ENCODE data around the gene CLEC18A. TPM values are rescaled to one million over a fixed set of nuclear protein-coding genes. Genes with fewer than 3 reads are reported as not detected.
"Not testable (repeated sequence)": the region's sequence is repeated elsewhere in the genome, so short reads cannot be mapped to it uniquely, and the experiment has no call there.

The CLEC18A gene
- total RNA-seq (1 to 10 TPM; 1.2 to 1.3 TPM), polyA plus RNA-seq (under 1 TPM in 2 of 3 donors, not detected in 1; 0.08 to 0.42 TPM), total RNA-seq (0.17 to 1.3 (median 0.75) reads per million in 6 experiments)

DNA sequence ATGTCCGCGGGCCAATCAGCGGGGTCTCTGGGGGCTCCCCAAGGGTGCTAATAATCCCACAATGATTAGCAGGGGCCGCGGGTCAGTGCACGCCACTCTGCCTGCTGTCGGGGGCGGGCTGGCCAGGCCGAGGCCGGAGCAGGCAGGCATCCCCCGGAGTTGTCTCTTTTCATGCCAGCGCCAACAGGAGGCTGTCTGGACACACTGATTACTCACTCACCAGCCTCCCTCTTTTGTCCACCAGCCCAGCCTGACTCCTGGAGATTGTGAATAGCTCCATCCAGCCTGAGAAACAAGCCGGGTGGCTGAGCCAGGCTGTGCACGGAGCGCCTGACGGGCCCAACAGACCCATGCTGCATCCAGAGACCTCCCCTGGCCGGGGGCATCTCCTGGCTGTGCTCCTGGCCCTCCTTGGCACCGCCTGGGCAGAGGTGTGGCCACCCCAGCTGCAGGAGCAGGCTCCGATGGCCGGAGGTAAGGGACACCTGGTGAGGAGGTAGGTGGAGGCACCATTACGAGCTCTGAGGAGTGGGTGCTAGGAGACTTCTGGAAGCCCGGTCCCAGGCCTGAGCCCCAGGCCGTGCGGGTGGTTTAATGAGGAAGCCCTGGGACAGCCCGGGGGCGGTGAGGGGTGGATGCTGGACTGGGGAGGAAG lies at the start of gene CLEC18A:
Gene CLEC18A (plus strand): TSS at position 318 of the 655 bp plus-strand sequence. CDS start 33 bp downstream, at position 351.
- POLR2A ChIA-PET, H3K27me3 Mint-ChIP-seq, DNase-seq, H3K36me3 Mint-ChIP-seq, H3K4me1 Mint-ChIP-seq, ATAC-seq, H3K4me3 Mint-ChIP-seq, H3K9me3 Mint-ChIP-seq, H3K27ac Mint-ChIP-seq: not testable (repeated sequence)

DNA sequence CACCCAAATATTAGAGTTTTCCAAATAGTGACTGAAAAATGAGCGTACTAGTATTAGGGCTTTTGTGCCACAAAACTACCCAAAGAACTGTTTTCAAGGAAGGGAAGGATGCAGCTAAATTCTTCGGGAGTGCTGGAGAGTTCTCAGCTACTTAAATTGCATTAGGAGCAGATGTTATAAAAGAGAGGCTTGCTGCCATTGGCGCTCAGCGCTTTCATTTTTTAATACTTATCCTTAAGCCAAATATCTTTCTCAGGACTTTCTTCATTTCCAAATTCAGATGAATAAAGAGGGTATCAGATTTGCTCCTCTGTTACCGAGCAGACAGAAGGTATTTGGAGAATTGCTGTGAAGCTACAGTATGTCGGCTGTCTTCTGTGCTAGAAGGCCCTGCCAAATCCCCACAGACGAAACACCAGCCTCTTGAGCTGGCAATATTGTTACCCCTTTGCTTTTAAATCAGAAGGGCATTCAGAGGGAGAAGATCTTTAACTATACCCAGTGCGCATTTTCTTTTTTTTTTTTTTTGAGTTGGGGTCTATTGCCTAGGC lies 47.2 kb upstream of the CLEC18A start:
- no peak for ATAC-seq

DNA sequence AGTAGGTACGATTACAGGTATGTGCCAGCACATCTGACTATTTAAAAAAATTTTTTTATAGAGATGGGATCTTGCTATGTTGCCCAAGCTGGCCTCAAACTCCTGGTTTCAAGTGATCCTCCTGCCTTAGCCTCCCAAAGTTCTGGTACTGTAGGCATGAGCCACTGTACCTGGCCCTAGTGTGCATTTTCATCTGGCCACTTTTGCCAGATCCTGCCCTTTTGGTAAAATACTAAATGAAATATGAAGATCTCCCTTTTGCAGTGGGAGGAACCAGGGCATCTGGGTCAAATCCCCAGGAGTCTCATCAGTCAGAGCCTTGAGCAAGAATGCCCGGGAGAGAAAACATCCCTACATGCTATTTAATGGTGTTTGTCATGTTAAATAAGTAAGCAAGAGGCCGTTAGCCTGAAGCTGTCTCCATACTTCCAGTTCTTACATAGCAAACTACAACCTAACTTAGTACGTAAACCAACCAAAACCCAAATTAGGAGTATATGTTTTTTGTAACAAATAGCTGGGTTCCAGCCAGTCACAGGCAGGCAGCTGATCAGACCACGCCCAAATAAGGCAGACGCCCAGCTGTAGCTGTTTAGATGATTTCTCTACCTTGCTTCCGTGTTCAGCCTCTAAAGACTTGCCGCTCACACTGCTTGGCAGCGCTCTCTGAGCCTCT lies 46.5 kb upstream of the CLEC18A start:
- H3K36me3 Mint-ChIP-seq, result peaks cover 0 to 66% (median 25%) of the 10 kb centered on the region in 3 donors

More for the DNA sequence above, 47.2 kb upstream of the CLEC18A start:
- Mint-ChIP-seq H3K27me3 (no peaks in the 10 kb centered on the region), H3K36me3 (peaks cover 0 to 60% (median 21%) of the 10 kb centered on the region in 3 donors), H3K4me3 (no peak overlapping the region), H3K4me1 (peaks cover 0 to 2% (median 0%) of the 10 kb centered on the region in 4 donors), H3K9me3 (no peaks in the 10 kb centered on the region), H3K27ac (peak overlapping the region in 1 of 10 donors; percentile 43)
- no peak for DNase-seq
- POLR2A ChIA-PET, result no interaction called here

DNA sequence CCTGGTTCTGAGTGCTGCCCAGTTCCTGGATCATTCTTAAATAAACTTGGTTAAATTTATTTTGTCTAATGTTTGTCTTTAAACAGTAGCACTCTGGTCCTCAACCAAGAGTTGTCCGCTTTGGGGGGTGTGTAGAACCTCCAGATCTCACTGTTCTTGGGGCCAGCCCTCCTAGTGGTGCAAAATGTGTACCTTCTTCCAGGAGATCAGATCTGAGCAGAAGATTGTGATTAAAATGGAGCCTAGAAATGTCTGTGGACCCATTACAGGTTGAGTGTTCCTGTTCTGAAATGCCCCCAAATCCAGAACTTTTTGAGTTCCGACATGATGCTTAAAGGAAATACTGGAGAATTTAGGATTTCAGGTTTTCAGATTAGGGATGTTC lies 46.0 kb upstream of the CLEC18A start:
- POLR2A ChIA-PET, result no interaction called here
- no peak for DNase-seq
- H3K27ac Mint-ChIP-seq, result peak overlapping the region in 1 of 10 donors; percentile 17
- peaks cover 0 to 2% (median 0%) of the 10 kb centered on the region in 4 donors for H3K4me1 Mint-ChIP-seq
- H3K4me3 Mint-ChIP-seq, result no peak overlapping the region
- no peak for ATAC-seq
- H3K27me3 Mint-ChIP-seq, result no peaks in the 10 kb centered on the region
- H3K9me3 Mint-ChIP-seq, result no peaks in the 10 kb centered on the region
- peaks cover 5 to 67% (median 28%) of the 10 kb centered on the region in 3 donors for H3K36me3 Mint-ChIP-seq

More for the DNA sequence above, 46.5 kb upstream of the CLEC18A start:
- Mint-ChIP-seq H3K27ac (peak overlapping the region in 2 of 10 donors; percentile 17 to 65), H3K4me1 (peaks cover 0 to 2% (median 0%) of the 10 kb centered on the region in 4 donors), H3K9me3 (no peaks in the 10 kb centered on the region), H3K27me3 (no peaks in the 10 kb centered on the region), H3K4me3 (no peak overlapping the region)
- DNase-seq (no peak), ATAC-seq (no peak)
- POLR2A ChIA-PET, result no interaction called here

DNA sequence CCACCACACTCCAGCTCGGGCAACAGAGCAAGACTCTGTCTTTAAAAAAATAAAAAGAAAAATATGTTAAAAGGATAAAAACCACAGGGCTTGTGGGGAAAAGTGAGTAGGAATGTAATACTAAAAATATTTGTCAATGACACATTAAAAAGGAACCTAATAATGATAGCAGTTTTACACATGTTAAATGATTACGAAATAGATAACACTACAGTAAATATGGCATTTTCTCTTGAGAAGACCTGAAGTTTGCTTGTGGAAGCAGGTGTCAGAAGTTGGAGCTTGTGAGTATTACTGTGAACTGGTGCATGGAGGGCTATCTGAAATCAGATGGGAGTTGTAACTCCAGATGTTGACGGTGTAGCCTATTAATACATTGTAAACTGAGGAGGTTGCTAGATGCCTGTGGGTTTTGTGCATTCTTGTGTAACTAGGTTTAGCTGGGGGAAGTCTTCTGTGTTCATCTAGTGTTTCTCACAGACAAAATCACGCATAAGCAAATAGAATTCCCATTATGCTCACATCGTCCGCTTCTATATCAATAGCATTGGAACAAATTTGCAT lies 44.2 kb upstream of the CLEC18A start:
- ATAC-seq (no peak), DNase-seq (no peak)
- POLR2A ChIA-PET, result no interaction called here
- peaks cover 0 to 1% (median 0%) of the 10 kb centered on the region in 4 donors for H3K4me1 Mint-ChIP-seq
- no peaks in the 10 kb centered on the region for H3K27me3 Mint-ChIP-seq
- no peaks in the 10 kb centered on the region for H3K9me3 Mint-ChIP-seq
- H3K27ac Mint-ChIP-seq, result no peak overlapping the region
- peaks cover 5 to 65% (median 29%) of the 10 kb centered on the region in 3 donors for H3K36me3 Mint-ChIP-seq
- no peak overlapping the region for H3K4me3 Mint-ChIP-seq

DNA sequence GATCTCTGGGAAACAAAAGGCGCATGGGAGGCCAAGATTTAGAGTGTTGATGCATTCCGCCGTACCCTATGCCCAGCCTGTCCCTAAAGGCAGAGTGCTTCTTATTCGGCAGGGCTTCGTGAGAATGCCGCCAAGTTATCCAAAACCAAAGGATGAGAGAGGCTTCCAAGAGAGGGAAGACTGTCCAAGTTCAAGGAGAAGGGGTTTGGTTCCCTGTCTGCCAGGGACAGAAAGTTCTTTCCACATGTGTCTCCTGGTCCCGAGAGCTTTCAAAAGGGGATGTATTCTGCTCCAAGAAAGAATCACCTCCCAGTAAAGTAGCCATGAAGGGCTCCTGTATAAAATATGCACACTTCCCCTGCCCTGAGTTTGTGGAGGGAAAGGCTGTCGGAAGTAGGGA lies 42.1 kb upstream of the CLEC18A start:
- no peaks in the 10 kb centered on the region for H3K9me3 Mint-ChIP-seq
- H3K27ac Mint-ChIP-seq, result peak overlapping the region in 1 of 10 donors; percentile 15
- peaks cover 5 to 58% (median 20%) of the 10 kb centered on the region in 3 donors for H3K36me3 Mint-ChIP-seq
- no peak overlapping the region for H3K4me3 Mint-ChIP-seq
- no peaks in the 10 kb centered on the region for H3K27me3 Mint-ChIP-seq
- POLR2A ChIA-PET, result no interaction called here
- no peak for DNase-seq
- no peak for ATAC-seq
- H3K4me1 Mint-ChIP-seq, result no peaks in the 10 kb centered on the region

DNA sequence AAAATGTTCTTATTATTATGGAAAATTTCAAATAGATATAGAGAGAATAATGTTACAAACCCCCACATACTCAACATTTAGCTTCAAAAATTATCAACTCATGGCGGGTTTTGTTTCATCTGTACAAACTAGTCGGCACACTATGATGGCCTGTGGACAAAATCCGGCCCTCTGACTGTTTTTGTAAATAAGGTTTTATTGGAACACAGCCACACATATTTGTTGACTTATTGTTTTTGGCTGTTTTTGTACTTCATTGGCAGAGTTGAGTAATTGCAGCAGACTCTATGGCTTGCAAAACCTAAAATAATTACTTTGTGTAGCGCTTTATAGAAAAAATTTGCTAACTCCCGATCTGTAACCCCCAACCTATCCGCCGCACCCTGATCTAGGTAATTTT lies 41.4 kb upstream of the CLEC18A start:
- Mint-ChIP-seq H3K9me3 (no peaks in the 10 kb centered on the region), H3K27me3 (no peaks in the 10 kb centered on the region), H3K4me1 (no peaks in the 10 kb centered on the region), H3K27ac (no peak overlapping the region), H3K36me3 (peaks cover 5 to 56% (median 19%) of the 10 kb centered on the region in 3 donors), H3K4me3 (no peak overlapping the region)
- POLR2A ChIA-PET, result no interaction called here
- DNase-seq, result no peak
- no peak for ATAC-seq

DNA sequence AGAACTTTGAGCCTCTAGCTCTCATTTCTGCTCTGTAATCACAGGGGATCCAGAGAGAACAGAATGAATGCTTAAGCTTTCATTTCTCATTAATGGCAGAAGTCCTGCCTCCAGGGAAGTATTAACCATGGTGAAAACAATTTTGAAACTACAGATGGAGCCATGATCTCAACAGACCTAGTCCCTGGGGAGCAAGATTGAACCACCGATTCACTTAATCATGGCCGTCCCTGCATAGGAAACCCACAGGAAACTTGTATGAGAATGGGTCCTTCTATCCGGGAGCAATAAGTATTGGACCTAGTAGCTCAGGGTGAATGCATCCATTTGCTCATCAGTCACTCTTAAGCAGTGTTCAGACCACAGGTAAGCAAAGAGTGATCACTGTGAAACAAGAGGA lies 40.2 kb upstream of the CLEC18A start:
- H3K36me3 Mint-ChIP-seq, result peaks cover 5 to 60% (median 19%) of the 10 kb centered on the region in 3 donors
- no peaks in the 10 kb centered on the region for H3K9me3 Mint-ChIP-seq
- DNase-seq, result no peak
- no peaks in the 10 kb centered on the region for H3K4me1 Mint-ChIP-seq
- H3K4me3 Mint-ChIP-seq, result no peak overlapping the region
- H3K27ac Mint-ChIP-seq, result peak overlapping the region in 1 of 10 donors; percentile 29
- POLR2A ChIA-PET, result no interaction called here
- no peaks in the 10 kb centered on the region for H3K27me3 Mint-ChIP-seq
- ATAC-seq, result no peak

DNA sequence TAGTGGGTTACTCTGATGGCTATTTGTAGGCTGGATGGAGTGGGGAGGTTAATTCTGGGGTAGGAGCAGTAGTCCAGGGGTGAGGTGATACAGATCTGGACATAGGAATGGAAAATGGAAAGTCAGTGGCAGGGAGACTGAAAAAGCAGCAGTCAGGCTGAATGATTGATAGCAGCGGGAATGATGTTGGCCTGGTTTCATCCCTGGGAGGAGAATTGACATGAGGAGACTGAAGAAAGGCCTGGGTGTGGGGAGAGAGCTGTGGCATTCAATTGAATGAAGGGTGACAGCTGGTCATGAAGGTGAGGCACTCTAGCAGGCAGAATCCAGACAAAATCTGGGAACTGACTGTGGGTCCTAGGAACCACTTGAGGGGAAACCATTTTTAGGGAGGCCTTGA lies 34.7 kb upstream of the CLEC18A start:
- POLR2A ChIA-PET, result no interaction called here
- H3K36me3 Mint-ChIP-seq, result peaks cover 0 to 48% (median 12%) of the 10 kb centered on the region in 3 donors
- H3K4me3 Mint-ChIP-seq, result no peak overlapping the region
- ATAC-seq, result no peak
- no peak for DNase-seq
- no peaks in the 10 kb centered on the region for H3K27me3 Mint-ChIP-seq
- H3K4me1 Mint-ChIP-seq, result peaks cover 0 to 2% (median 0%) of the 10 kb centered on the region in 4 donors
- H3K9me3 Mint-ChIP-seq, result no peaks in the 10 kb centered on the region
- peak overlapping the region in 1 of 10 donors; percentile 42 for H3K27ac Mint-ChIP-seq

DNA sequence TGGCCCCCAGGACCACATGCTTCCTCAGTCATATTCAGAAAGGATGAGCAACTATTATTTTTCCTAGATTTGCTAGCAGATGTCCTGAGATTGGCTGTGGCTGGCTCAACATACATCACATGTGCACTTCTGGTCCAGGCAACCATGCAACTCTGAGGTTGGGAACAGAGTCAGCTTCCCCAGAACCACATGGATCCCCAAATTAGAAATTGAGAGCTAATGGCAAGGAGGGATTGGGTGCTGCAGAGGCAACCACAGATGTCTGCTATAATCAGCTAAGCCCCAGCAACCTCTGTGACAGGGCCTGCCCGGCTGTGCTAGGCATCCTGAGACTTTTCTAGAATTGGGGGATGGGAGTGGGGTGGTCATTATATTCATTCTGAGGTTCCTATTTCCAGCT lies 33.8 kb upstream of the CLEC18A start:
- Mint-ChIP-seq H3K4me3 (no peak overlapping the region), H3K36me3 (peaks cover 0 to 49% (median 12%) of the 10 kb centered on the region in 3 donors), H3K27ac (peak overlapping the region in 1 of 10 donors; percentile 10), H3K4me1 (peaks cover 0 to 2% (median 0%) of the 10 kb centered on the region in 4 donors), H3K27me3 (no peaks in the 10 kb centered on the region), H3K9me3 (no peaks in the 10 kb centered on the region)
- ATAC-seq (no peak), DNase-seq (no peak)
- POLR2A ChIA-PET, result no interaction called here

DNA sequence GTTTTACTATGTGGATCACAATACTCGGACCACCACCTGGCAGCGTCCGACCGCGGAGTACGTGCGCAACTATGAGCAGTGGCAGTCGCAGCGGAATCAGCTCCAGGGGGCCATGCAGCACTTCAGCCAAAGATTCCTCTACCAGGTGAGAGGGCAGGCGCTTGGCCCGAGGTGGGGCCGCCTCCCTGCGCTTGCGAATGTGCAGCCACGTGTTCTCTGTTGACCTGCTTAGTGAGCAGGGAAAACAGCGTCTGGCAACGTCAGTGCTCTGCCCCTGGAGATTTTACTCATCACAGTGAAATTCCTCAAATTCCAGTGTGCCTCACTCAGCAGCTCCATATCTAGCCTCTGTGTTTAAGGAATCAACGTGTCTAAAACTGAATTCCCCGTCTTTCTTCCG lies 33.4 kb upstream of the CLEC18A start:
- H3K4me1 Mint-ChIP-seq, result peaks cover 0 to 2% (median 0%) of the 10 kb centered on the region in 4 donors
- no peak for ATAC-seq

DNA sequence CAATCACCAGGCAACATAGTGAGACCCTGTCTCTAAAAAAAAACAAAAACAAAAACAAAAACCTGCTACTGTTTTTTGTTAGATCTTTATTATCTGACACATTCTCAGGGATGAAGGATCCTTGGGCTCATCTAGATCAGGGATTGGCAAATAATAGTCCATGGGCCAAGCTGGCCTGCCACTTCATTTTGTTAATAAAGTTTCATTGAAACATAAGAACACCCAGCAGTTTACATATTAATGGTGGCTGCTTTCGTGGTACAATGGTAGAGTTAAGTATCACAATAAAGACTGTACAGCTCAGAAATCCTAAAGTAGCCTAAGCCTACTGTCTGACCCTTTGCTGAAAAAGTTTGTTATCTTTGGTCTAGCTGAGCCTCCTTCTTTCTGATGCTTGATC lies 32.9 kb upstream of the CLEC18A start:
- no peak for DNase-seq
- ATAC-seq, result no peak
- POLR2A ChIA-PET, result no interaction called here
- Mint-ChIP-seq H3K9me3 (no peaks in the 10 kb centered on the region), H3K36me3 (peaks cover 0 to 53% (median 12%) of the 10 kb centered on the region in 3 donors), H3K4me3 (no peak overlapping the region), H3K27ac (peak overlapping the region in 2 of 10 donors; percentile 30 to 56), H3K4me1 (peaks cover 0 to 2% (median 0%) of the 10 kb centered on the region in 4 donors), H3K27me3 (no peaks in the 10 kb centered on the region)

More for the DNA sequence above, 33.4 kb upstream of the CLEC18A start:
- Mint-ChIP-seq H3K36me3 (peaks cover 0 to 50% (median 12%) of the 10 kb centered on the region in 3 donors), H3K9me3 (no peaks in the 10 kb centered on the region), H3K27ac (peak overlapping the region in 1 of 10 donors; percentile 30), H3K4me3 (no peak overlapping the region), H3K27me3 (no peaks in the 10 kb centered on the region)
- POLR2A ChIA-PET, result no interaction called here
- DNase-seq, result no peak

DNA sequence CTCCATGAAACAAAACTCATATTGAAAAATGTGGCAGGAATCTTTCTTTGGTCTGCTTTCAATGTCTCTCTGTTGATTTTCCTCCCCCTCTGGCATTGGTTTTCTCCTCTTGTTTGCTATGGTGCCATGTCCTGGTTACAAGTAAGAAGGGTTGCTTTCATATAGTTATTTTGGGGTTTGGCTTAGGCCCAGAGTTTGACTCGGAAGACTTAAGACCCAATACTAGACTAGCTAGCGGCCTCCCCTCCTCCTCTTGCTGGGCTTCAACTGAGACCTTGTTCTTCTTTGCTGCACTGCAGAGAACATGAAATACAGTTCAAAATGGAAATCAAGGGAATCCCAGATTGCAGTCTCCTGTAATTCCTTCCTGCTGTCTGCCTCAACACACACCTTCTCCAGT lies 30.0 kb upstream of the CLEC18A start:
- Mint-ChIP-seq H3K9me3 (no peaks in the 10 kb centered on the region), H3K27me3 (no peaks in the 10 kb centered on the region), H3K36me3 (peaks cover 0 to 60% (median 14%) of the 10 kb centered on the region in 3 donors), H3K4me1 (peaks cover 0 to 2% (median 0%) of the 10 kb centered on the region in 4 donors), H3K27ac (peak overlapping the region in 1 of 10 donors; percentile 30), H3K4me3 (no peak overlapping the region)
- POLR2A ChIA-PET, result no interaction called here
- ATAC-seq, result no peak
- no peak for DNase-seq
